Smooth muscle cell (in vitro differentiated cells): Measurements from ENCODE around the gene HYAL4. TPM values are rescaled to one million over a fixed set of nuclear protein-coding genes. Genes with fewer than 3 reads are reported as not detected.
"Not testable (repeated sequence)": the region's sequence is repeated elsewhere in the genome, so short reads cannot be mapped to it uniquely, and the experiment has no call there.

Experiments used
- DNase-seq: peaks from one replicate; lab custom pipeline; 2025; ENCODE audit not compliant: unreplicated experiment; lab: John Stamatoyannopoulos, UW
- H2AFZ ChIP-seq: fragments of 200-600 bp; sonication (generic); 2 replicates; pipeline ENCODE4 v1.6.0; 2016; ENCODE audit warnings: antibody characterized with exemption, low read depth, mild to moderate bottlenecking
- H3F3A ChIP-seq: fragments of 200-600 bp; sonication (generic); 2 replicates; pipeline ENCODE4 v1.6.0; 2017; ENCODE audit warnings: antibody characterized with exemption, low read depth
- H3K27ac ChIP-seq: fragments of 200-600 bp; sonication (generic); 2 replicates; pipeline ENCODE4 v1.5.1; 2016; ENCODE audit warnings: low read depth, mild to moderate bottlenecking
- H3K27me3 ChIP-seq: fragments of 200-600 bp; sonication (generic); 2 replicates; pipeline ENCODE4 v1.6.1; 2016; ENCODE audit warnings: low read depth, mild to moderate bottlenecking
- H3K36me3 ChIP-seq: fragments of 200-600 bp; sonication (generic); 2 replicates; pipeline ENCODE4 v1.5.1; 2016; ENCODE audit warnings: low read depth
- H3K4me1 ChIP-seq: fragments of 200-600 bp; sonication (generic); 2 replicates; pipeline ENCODE4 v1.5.1; 2016; ENCODE audit warnings: low read depth
- H3K4me2 ChIP-seq: fragments of 200-600 bp; sonication (generic); 2 replicates; pipeline ENCODE4 v1.6.0; 2016; ENCODE audit warnings: mild to moderate bottlenecking
- H3K4me3 ChIP-seq: fragments of 200-600 bp; sonication (generic); 2 replicates; pipeline ENCODE4 v1.5.1; 2016; ENCODE audit warnings: mild to moderate bottlenecking
- H3K79me2 ChIP-seq: fragments of 200-600 bp; sonication (generic); 2 replicates; pipeline ENCODE4 v1.6.0; 2016; ENCODE audit warnings: low read depth, mild to moderate bottlenecking
- H3K9ac ChIP-seq: fragments of 200-600 bp; sonication (generic); 2 replicates; pipeline ENCODE4 v1.6.0; 2016; ENCODE audit warnings: low read depth
- H3K9me3 ChIP-seq: fragments of 200-600 bp; sonication (generic); replicated peaks from 2 replicates; pipeline ENCODE4 v1.5.1; 2016; ENCODE audit warnings: low read depth
- H4K20me1 ChIP-seq: fragments of 200-600 bp; sonication (generic); 2 replicates; pipeline ENCODE4 v1.6.0; 2016; ENCODE audit warnings: low read depth
- CTCF ChIP-seq: fragments of 200-600 bp; sonication (generic); IDR thresholded peaks from 2 replicates; pipeline ENCODE4 v1.5.1; 2017; ENCODE audit warnings: borderline replicate concordance, mild to moderate bottlenecking, antibody characterized with exemption; ENCODE audit not compliant: insufficient read depth, poor library complexity, severe bottlenecking
- WGBS: methylation state at CpG from one replicate; pipeline ENCODE4 v1.1.7; 2016; ENCODE audit warnings: low lambda C conversion rate; 5-methylcytosine and 5-hydroxymethylcytosine counted together
- polyA plus RNA-seq: library from polyadenylated mRNA; unstranded; fragments of >200 nt; fragmentation: Nextera tagmentation; extraction: Ambion mirVana; gene quantifications from 2 replicates; pipeline ENCODE4 v1.2.1, GENCODE V29; 2016
- total RNA-seq: library from RNA; depleted of rRNA; stranded (reverse); fragments of >200 nt; gene quantifications from 2 replicates; pipeline ENCODE4 v1.2.3, GENCODE V29; 2014

Gene HYAL4
- total and polyA plus RNA-seq, 2 experiments from 2014 or later = not detected

GRCh38 chr7:123879628-123880027, 34.7 kb downstream of the HYAL4 start:
- H4K20me1 ChIP-seq = no peaks in the 10 kb centered on the region
- H3K4me2 ChIP-seq = no peak overlapping the region
- H3K4me1 ChIP-seq = no peaks in the 10 kb centered on the region
- no peaks in the 10 kb centered on the region for H3F3A ChIP-seq
- H3K4me3 ChIP-seq = no peak overlapping the region
- H2AFZ ChIP-seq = no peak overlapping the region
- no peaks in the 10 kb centered on the region for H3K36me3 ChIP-seq
- no peak for TF ChIP-seq CTCF
- H3K9me3 ChIP-seq = no peaks in the 10 kb centered on the region
- H3K27ac ChIP-seq = no peak overlapping the region
- no peak overlapping the region for H3K9ac ChIP-seq
- whole genome bisulfite sequencing = 88% methylated on average over 4 of the region's 4 CpGs
- H3K79me2 ChIP-seq = no peaks in the 10 kb centered on the region
- no peaks in the 10 kb centered on the region for H3K27me3 ChIP-seq
- no peak for DNase-seq

- no peaks in the 10 kb centered on the region for H4K20me1 ChIP-seq
- no peaks in the 10 kb centered on the region for H3K9me3 ChIP-seq
- WGBS = 95% methylated on average over 2 of the region's 2 CpGs
- no peak overlapping the region for H3K9ac ChIP-seq
- no peak overlapping the region for H3K4me3 ChIP-seq
- no peaks in the 10 kb centered on the region for H3K79me2 ChIP-seq
- H3K4me1 ChIP-seq = no peaks in the 10 kb centered on the region
- no peaks in the 10 kb centered on the region for H3F3A ChIP-seq
- no peaks in the 10 kb centered on the region for H3K36me3 ChIP-seq
- no peak overlapping the region for H3K27ac ChIP-seq
- H3K4me2 ChIP-seq = no peak overlapping the region
- TF ChIP-seq CTCF = no peak
- no peak overlapping the region for H2AFZ ChIP-seq
- no peaks in the 10 kb centered on the region for H3K27me3 ChIP-seq
- no peak for DNase-seq
These were observed 36.3 kb downstream of the HYAL4 start for GRCh38 chr7:123881300-123881699.

- Histone ChIP-seq H3K27me3 (no peaks in the 10 kb centered on the region), H2AFZ (no peak overlapping the region), H3K4me1 (no peaks in the 10 kb centered on the region), H3K36me3 (no peaks in the 10 kb centered on the region), H3F3A (no peaks in the 10 kb centered on the region), H3K9ac (no peak overlapping the region), H3K79me2 (no peaks in the 10 kb centered on the region), H3K4me3 (no peak overlapping the region), H3K9me3 (no peaks in the 10 kb centered on the region), H3K4me2 (no peak overlapping the region), H3K27ac (no peak overlapping the region), H4K20me1 (no peaks in the 10 kb centered on the region)
- no peak for DNase-seq
- no peak for TF ChIP-seq CTCF
These were observed 38.2 kb downstream of the HYAL4 start for GRCh38 chr7:123883154-123883553.

- Histone ChIP-seq H3K27ac (no peak overlapping the region), H3K36me3 (no peaks in the 10 kb centered on the region), H3K4me3 (no peak overlapping the region), H4K20me1 (no peaks in the 10 kb centered on the region), H3K4me1 (no peaks in the 10 kb centered on the region), H3K4me2 (no peak overlapping the region), H3K9ac (no peak overlapping the region), H3F3A (no peaks in the 10 kb centered on the region), H3K27me3 (no peaks in the 10 kb centered on the region), H3K79me2 (no peaks in the 10 kb centered on the region), H3K9me3 (no peaks in the 10 kb centered on the region), H2AFZ (no peak overlapping the region)
- TF ChIP-seq CTCF = no peak
- no peak for DNase-seq
These were observed 43.2 kb downstream of the HYAL4 start for GRCh38 chr7:123888192-123888591.

- H3F3A ChIP-seq, DNase-seq, H3K9me3 ChIP-seq, H3K4me1 ChIP-seq, H3K36me3 ChIP-seq, H3K27me3 ChIP-seq, H3K27ac ChIP-seq, H3K79me2 ChIP-seq, H4K20me1 ChIP-seq, H2AFZ ChIP-seq, H3K4me3 ChIP-seq, H3K9ac ChIP-seq, H3K4me2 ChIP-seq: not testable (repeated sequence)
- 99% methylated on average over 10 of the region's 10 CpGs for WGBS
These were observed 49.8 kb downstream of the HYAL4 start for GRCh38 chr7:123894753-123895152.
